HG02610 (cell line): ENCODE data around the gene PCIF1.

Experiments
- ATAC-seq: cut with Tn5 transposase; IDR thresholded peaks from one replicate; pipeline ENCODE4 v1.9.1; 2021; ENCODE audit warnings: mild to moderate bottlenecking, moderate library complexity; ENCODE audit not compliant: unreplicated experiment

Gene PCIF1

GRCh38 chr20:45964006-45964400 lies 29.5 kb downstream of the PCIF1 start:
- ATAC-seq = no peak

- peak; percentile 37 for ATAC-seq
These were observed 30.9 kb downstream of the PCIF1 start for GRCh38 chr20:45965169-45966002.

DNA sequence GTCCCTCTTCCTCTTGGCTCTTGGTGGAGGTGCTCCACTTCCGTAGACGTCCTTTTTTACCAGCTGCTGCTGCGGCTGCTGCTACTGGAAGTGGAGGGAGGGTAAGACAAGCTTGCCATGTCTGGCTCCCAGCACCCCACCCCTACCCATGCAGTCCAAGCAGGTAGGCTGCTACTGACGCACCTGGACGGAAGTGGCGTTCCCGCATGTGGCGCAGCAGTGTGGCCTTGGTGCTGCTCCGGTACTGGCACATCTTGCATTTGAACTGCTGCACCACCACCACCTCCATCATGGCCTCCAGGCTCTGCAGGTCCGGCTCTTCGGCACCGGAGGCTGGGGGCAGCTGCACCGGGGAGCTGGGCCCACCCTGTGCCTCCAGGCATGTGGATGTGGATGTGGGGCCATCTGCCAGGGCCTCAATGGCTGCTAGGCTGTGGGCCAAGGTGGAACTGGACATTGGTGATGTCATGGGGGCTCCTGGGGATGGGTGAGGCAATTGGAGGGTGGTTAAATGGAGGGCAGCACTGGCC lies 33.1 kb downstream of the PCIF1 start:
- no peak for ATAC-seq

GRCh38 chr20:45968081-45968671 lies 33.7 kb downstream of the PCIF1 start:
- no peak for ATAC-seq

- ATAC-seq = no peak
These were observed 34.6 kb downstream of the PCIF1 start for GRCh38 chr20:45968801-45969711.

DNA sequence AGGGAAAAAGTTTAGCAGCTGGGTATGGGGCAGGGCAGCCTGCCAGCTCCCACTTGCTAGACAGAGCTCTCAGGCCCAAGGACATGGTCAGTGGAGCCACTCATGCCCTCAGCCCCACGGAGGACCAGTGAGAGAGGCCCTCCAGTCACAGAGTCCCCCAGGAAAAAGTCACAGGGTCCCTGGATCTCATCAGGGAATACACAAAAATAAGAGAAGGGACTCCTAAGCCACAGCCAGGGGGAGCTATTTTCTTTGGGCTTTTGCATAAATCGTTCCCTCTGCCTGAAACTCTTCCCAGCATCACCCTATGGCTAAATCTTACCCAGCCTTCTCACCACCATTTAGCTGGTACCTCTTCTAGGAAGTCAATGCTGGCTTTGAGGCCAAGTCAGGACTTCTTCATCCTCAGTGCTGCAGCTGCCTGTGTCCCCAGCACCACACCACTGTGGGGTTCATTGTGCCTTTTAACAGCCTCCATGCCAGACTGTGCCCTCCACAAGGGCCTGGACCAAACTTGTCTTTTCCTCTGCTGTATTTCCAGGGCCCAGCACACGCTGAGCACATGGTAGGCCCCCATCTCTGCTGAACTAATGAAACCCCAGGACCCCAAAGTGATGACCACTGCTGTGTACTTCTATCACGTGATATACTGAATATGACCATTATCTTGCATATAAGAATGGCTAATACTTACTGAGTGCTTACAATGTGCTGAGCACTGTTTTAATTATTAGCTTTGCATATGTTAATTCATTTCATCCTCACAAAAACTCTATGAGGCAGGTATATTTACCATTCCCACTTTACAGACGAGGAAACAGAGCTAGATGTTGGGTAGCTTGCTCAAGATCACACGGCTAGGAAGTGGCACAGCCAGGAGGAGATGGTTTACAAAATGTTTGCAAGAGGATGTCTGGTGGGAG lies 35.5 kb downstream of the PCIF1 start:
- no peak for ATAC-seq

- no peak for ATAC-seq
These were observed 36.4 kb downstream of the PCIF1 start for GRCh38 chr20:45970646-45971424.

- ATAC-seq = no peak
These were observed 36.9 kb downstream of the PCIF1 start for GRCh38 chr20:45971425-45971674.

- ATAC-seq = peak; percentile 74
These were observed 37.4 kb downstream of the PCIF1 start, which contains the start of gene ZNF335 for GRCh38 chr20:45971675-45972499. Gene ZNF335, minus strand, starts transcription at chr20:45972203. Its CDS starts 793 bp downstream, at chr20:45971410.

GRCh38 chr20:45972500-45973183 lies 38.2 kb downstream of the PCIF1 start:
- no peak for ATAC-seq

GRCh38 chr20:45974896-45975565 lies 40.5 kb downstream of the PCIF1 start:
- no peak for ATAC-seq

DNA sequence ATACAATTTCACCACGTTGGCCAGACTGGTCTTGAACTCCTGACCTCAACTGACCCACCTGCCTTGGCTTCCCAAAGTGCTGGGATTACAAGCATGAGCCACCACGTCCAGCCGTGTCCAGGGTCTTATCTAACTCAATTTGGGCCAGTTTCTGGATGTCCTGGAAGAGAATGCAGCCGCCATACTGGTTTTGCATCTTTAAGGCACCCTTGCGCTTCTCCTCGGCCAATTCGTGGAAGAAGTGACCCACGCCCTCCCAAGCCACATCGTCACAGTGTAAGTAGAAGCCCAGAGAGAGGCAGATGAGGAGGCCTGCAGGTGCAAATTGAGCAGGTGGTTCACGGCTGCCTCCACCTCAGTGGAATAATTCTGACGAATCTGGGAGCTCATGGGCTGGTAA lies 41.2 kb downstream of the PCIF1 start:
- no peak for ATAC-seq

GRCh38 chr20:45976086-45976485 lies 41.6 kb downstream of the PCIF1 start:
- ATAC-seq = no peak

DNA sequence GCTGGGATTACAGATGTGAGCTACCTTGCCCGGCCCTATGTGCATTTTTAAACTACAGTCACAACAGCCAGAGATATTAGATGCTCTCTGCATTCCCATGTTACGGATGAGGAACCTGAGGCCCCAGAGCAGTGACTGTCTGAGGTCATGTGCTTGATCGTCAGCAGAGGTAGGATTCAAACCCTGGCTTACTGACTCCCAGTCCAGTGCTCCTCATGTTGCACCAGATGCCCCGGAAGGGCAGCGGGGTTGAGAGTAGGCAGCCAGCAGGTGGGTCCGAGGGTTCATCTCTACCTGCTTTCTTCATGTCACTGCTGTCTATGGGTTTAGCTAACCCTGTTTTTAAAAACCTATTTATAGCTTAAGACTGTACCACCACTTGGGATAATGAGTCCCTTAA lies 46.8 kb downstream of the PCIF1 start:
- ATAC-seq = no peak

DNA sequence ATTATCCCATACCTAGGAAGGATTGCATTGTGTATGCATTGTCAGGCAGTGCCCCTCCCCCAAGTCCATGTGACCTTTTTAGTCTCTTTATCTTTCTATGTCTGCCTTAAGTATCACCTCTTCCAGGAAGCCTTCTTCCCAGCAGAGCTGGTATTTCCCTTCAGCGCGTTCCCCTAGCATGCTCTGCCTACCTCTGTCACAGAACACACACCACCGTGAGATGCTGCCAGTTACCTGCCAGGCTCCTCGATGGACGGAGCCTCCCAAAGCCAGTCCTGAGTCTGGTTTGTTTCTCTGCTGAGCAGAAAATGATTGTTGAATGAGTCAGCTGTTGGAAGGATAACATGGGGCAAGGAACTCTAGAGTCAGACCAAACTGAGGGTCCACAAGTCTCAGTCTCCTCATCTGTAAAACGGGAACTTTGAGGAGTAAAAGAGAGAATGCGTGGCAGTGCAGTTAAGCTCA lies 48.8 kb downstream of the PCIF1 start:
- no peak for ATAC-seq

DNA sequence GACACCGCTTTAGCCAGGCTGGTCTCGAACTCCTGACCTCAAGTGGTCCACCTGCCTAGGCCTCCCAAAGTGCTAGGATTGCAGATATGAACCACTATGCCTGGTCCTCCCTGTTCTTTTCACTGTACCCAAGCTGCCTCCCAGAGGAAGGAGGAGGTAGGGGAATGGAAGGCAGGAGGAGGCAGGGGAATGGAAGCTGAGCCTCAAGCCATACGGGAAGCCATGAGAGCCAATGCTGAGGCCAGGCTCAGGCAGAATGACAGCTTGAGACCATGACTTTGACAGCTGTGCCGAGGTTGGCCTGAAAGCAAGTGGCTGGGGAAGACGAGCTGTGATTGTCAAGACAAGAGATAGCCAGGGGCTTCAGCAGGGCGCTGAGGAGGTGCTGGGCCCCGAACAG lies 51.1 kb downstream of the PCIF1 start:
- ATAC-seq = no peak

GRCh38 chr20:45987108-45987780 lies 52.8 kb downstream of the PCIF1 start:
- ATAC-seq = peak; percentile 57
